OCI-LY3 (cell line): ENCODE results near the gene PIK3R5.
"Not testable (repeated sequence)": the region's sequence is repeated elsewhere in the genome, so short reads cannot be mapped to it uniquely, and the experiment has no call there.

Source experiments
- H2AFZ ChIP-seq: fragments of 200-600, 300-600 bp; shearing (Covaris generic); 2 replicates; pipeline ENCODE4 v1.6.0; 2014; ENCODE audit warnings: antibody characterized with exemption, low read depth, low read length
- H3K27ac ChIP-seq: fragments of 200-600, 300-600 bp; sonication (generic); 2 replicates; pipeline ENCODE4 v1.5.1; 2014; ENCODE audit warnings: mild to moderate bottlenecking, low read length, moderate library complexity, mixed read lengths
- H3K27me3 ChIP-seq: fragments of 200-600, 300-600 bp; sonication (generic); 2 replicates; pipeline ENCODE4 v1.6.1; 2014; ENCODE audit warnings: low read depth, low read length, mixed read lengths
- H3K36me3 ChIP-seq: fragments of 200-600, 300-600 bp; sonication (generic); replicated peaks from 2 replicates; pipeline ENCODE3; 2014; ENCODE audit warnings: low read depth, low read length, mixed read lengths
- H3K4me1 ChIP-seq: fragments of 300-600, 200-600 bp; sonication (generic); 2 replicates; pipeline ENCODE4 v1.6.1; 2014; ENCODE audit warnings: low read length, mixed read lengths
- H3K4me2 ChIP-seq: fragments of 200-600, 300-600 bp; sonication (generic); 2 replicates; pipeline ENCODE4 v1.6.1; 2014; ENCODE audit warnings: low read length, mixed read lengths
- H3K4me3 ChIP-seq: fragments of 300-600, 200-600 bp; sonication (generic); 2 replicates; pipeline ENCODE4 v1.5.1; 2014; ENCODE audit warnings: antibody characterized with exemption, mild to moderate bottlenecking, low read length, moderate library complexity
- H3K79me2 ChIP-seq: fragments of 300-600, 200-600 bp; shearing (Covaris generic); 2 replicates; pipeline ENCODE4 v1.6.1; 2014; ENCODE audit warnings: mild to moderate bottlenecking, low read length, mixed read lengths
- H3K9ac ChIP-seq: fragments of 300-600, 200-600 bp; shearing (Covaris generic); 2 replicates; pipeline ENCODE4 v1.6.0; 2014; ENCODE audit warnings: mild to moderate bottlenecking, low read length, moderate library complexity
- H3K9me3 ChIP-seq: fragments of 200-600, 300-600 bp; shearing (Covaris generic); 2 replicates; pipeline ENCODE4 v1.6.1; 2014; ENCODE audit warnings: low read length, mixed read lengths; ENCODE audit not compliant: insufficient read depth
- H4K20me1 ChIP-seq: fragments of 200-600, 300-600 bp; sonication (generic); 2 replicates; pipeline ENCODE4 v1.6.1; 2016; ENCODE audit warnings: low read length, mixed read lengths; ENCODE audit not compliant: insufficient read depth
- EZH2phosphoT487 ChIP-seq: fragments of 200-600 bp; shearing (Covaris generic); IDR thresholded peaks from 2 replicates; pipeline ENCODE4 v1.6.1; 2018; ENCODE audit warnings: antibody characterized with exemption, mixed run types, low read depth
- TF ChIP-seq, protein P1 (sequence below): fragments of 200-600, 300-600 bp; sonication (generic); IDR thresholded peaks from 2 replicates; pipeline ENCODE4 v1.5.1; 2014; ENCODE audit warnings: antibody characterized with exemption, low read length, low read depth

The PIK3R5 gene

GRCh38 chr17:8885967-8886684 is 79.4 kb downstream of the PIK3R5 start:
- no peak overlapping the region for H3K9ac ChIP-seq
- peaks cover 6% of the 10 kb centered on the region for H3K36me3 ChIP-seq
- H3K4me2 ChIP-seq, result no peak overlapping the region

GRCh38 chr17:8885163-8885966 is 80.1 kb downstream of the PIK3R5 start:
- H3K4me2 ChIP-seq, H3K27ac ChIP-seq, H3K36me3 ChIP-seq, H3K4me3 ChIP-seq, H3K9me3 ChIP-seq, H3K9ac ChIP-seq, H2AFZ ChIP-seq, H3K79me2 ChIP-seq, H4K20me1 ChIP-seq, H3K27me3 ChIP-seq: not testable (repeated sequence)
- H3K4me1 ChIP-seq, result peaks cover 14% of the 10 kb centered on the region

More at GRCh38 chr17:8885967-8886684, 79.4 kb downstream of the PIK3R5 start:
- no peaks in the 10 kb centered on the region for H3K79me2 ChIP-seq
- no peaks in the 10 kb centered on the region for H4K20me1 ChIP-seq
- H3K27me3 ChIP-seq, result no peaks in the 10 kb centered on the region
- no peak for TF ChIP-seq EZH2phosphoT487
- TF ChIP-seq, protein P1, sequence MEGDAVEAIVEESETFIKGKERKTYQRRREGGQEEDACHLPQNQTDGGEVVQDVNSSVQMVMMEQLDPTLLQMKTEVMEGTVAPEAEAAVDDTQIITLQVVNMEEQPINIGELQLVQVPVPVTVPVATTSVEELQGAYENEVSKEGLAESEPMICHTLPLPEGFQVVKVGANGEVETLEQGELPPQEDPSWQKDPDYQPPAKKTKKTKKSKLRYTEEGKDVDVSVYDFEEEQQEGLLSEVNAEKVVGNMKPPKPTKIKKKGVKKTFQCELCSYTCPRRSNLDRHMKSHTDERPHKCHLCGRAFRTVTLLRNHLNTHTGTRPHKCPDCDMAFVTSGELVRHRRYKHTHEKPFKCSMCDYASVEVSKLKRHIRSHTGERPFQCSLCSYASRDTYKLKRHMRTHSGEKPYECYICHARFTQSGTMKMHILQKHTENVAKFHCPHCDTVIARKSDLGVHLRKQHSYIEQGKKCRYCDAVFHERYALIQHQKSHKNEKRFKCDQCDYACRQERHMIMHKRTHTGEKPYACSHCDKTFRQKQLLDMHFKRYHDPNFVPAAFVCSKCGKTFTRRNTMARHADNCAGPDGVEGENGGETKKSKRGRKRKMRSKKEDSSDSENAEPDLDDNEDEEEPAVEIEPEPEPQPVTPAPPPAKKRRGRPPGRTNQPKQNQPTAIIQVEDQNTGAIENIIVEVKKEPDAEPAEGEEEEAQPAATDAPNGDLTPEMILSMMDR, result no peak
- peaks cover 19% of the 10 kb centered on the region for H3K4me1 ChIP-seq
- no peak overlapping the region for H2AFZ ChIP-seq
- no peak overlapping the region; the same call in 1 of the 2 replicates for H3K27ac ChIP-seq
- no peaks in the 10 kb centered on the region for H3K9me3 ChIP-seq
- H3K4me3 ChIP-seq, result no peak overlapping the region

- Histone ChIP-seq H3K27me3 (no peaks in the 10 kb centered on the region), H3K79me2 (no peaks in the 10 kb centered on the region), H4K20me1 (no peaks in the 10 kb centered on the region), H3K4me2 (no peak overlapping the region), H3K4me3 (no peak overlapping the region), H3K27ac (no peak overlapping the region), H3K9me3 (no peaks in the 10 kb centered on the region), H2AFZ (no peak overlapping the region), H3K36me3 (peaks cover 6% of the 10 kb centered on the region), H3K9ac (no peak overlapping the region), H3K4me1 (peaks cover 14% of the 10 kb centered on the region)
- no peak for TF ChIP-seq EZH2phosphoT487
- TF ChIP-seq, protein P1, result no peak
Observed at GRCh38 chr17:8884336-8884990, 81.0 kb downstream of the PIK3R5 start.

GRCh38 chr17:8883353-8883752 is 82.2 kb downstream of the PIK3R5 start:
- Histone ChIP-seq H3K9ac (no peak overlapping the region), H3K27me3 (no peaks in the 10 kb centered on the region), H3K4me3 (no peak overlapping the region), H4K20me1 (no peaks in the 10 kb centered on the region), H3K4me2 (no peak overlapping the region), H3K27ac (no peak overlapping the region), H3K79me2 (no peaks in the 10 kb centered on the region), H3K9me3 (no peaks in the 10 kb centered on the region), H3K4me1 (peaks cover 14% of the 10 kb centered on the region), H2AFZ (no peak overlapping the region), H3K36me3 (peaks cover 6% of the 10 kb centered on the region)
- TF ChIP-seq, protein P1, result no peak
- no peak for TF ChIP-seq EZH2phosphoT487
